GM13976 (cell line): ENCODE measurements around the gene ZYG11B.
"Not testable (repeated sequence)": the region's sequence is repeated elsewhere in the genome, so short reads cannot be mapped to it uniquely, and the experiment has no call there.

Source experiments
- DNase-seq: peaks from one replicate; pipeline ENCODE4 v3.0.0; 2012; ENCODE audit warnings: low spot score
- CTCF ChIP-seq: IDR thresholded peaks from 2 replicates; pipeline ENCODE4 v1.5.1; 2012; ENCODE audit warnings: borderline replicate concordance, mild to moderate bottlenecking; ENCODE audit not compliant: insufficient read depth; ENCODE audit errors: extremely low read depth, missing control alignments, control extremely low read depth
- in situ Hi-C: fragments of 300-500 bp; cut with MboI; formaldehyde crosslinking; loops from one replicate; pipeline ENCODE4 v1.12.0; 2022; ENCODE audit warnings: low sequenced_read_pairs, mixed read lengths, inconsistent platforms; ENCODE audit not compliant: unreplicated experiment

The ZYG11B gene

GRCh38 chr1:52725903-52726264 is 369 bp upstream of the ZYG11B start:
- in situ Hi-C loops, result no loop called here
- no peak for TF ChIP-seq CTCF
- DNase-seq, result no peak

GRCh38 chr1:52727114-52727586 is 897 bp downstream of the ZYG11B start:
- in situ Hi-C loops, result no loop called here
- DNase-seq, result no peak
- no peak for TF ChIP-seq CTCF

GRCh38 chr1:52727956-52728656 is 1.9 kb downstream of the ZYG11B start:
- no peak for DNase-seq
- no peak for TF ChIP-seq CTCF
- in situ Hi-C loops, result no loop called here

GRCh38 chr1:52733368-52733767 is 7.1 kb downstream of the ZYG11B start:
- in situ Hi-C loops, result no loop called here
- TF ChIP-seq CTCF, result no peak
- no peak for DNase-seq

DNA sequence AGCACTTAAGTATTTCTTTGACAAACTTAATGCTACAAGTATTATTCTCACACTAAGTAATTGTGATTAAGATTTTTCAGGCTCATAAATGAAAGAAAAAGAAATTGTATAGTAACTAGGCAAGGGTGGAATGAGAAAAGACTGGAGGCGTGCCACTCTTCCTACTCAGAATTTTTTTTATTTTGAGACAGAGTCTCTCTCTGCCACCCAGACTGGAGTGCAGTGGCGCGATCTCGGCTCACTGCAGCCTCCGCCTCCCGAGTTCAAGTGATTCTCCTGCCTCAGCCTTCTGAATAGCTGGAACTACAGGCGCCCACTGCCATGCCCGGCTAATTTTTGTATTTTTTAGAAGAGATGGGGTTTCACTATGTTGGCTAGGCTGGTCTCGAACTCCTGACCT is 9.1 kb downstream of the ZYG11B start:
- DNase-seq, in situ Hi-C loops: not testable (repeated sequence)

- in situ Hi-C loops, result no loop called here
- no peak for DNase-seq
- no peak for TF ChIP-seq CTCF
These were observed 11.9 kb downstream of the ZYG11B start for GRCh38 chr1:52738148-52738547.

- no peak for TF ChIP-seq CTCF
- no peak for DNase-seq
- in situ Hi-C loops, result no loop called here
These were observed 12.6 kb downstream of the ZYG11B start for GRCh38 chr1:52738893-52739292.
